NCI-H2196 (cell line): ENCODE results near the gene GNL1.

Experiments
- DNase-seq: peaks from one replicate; lab custom pipeline; 2025; ENCODE audit not compliant: unreplicated experiment; lab: John Stamatoyannopoulos, UW

Gene GNL1

DNA sequence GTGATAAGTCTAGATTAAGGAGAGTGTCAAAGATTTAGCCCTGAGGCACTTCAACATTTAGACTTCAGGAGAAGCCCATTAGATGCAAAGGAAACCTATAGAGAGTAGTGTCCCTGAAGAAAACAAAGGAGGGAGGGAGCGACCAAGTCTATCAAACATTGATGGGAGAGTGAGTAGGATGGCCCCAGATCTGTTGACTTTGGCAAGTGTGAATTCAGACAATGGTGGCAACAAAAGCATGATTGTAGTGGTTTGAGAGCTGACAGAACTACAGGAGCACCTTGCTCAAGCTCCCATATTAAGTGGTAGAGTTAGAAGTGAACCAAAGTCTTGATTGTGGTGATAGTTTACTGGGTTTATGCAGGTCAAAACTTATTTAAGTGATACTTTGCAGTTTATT is 14.0 kb upstream of the GNL1 start:
- no peak for DNase-seq

DNA sequence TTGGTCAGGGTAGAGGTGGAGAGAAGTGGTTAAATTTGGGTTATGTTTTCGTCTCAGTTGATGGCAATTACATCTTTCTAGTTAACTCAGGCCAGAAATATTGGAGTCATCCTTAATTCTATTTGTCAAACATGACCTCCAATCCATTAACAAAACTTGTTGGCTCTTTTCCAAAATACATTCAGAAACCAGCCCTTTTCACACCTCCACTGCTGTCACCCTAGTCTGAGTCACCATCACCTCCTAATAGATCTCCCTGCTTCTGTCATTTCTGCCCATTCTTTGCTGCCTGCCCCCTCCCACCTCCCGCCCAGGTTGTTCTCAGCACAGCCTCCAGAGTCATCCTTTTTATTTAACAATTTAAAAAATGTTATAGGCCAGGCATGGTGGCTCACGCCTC is 12.0 kb upstream of the GNL1 start:
- DNase-seq, result no peak

GRCh38 chr6:30565772-30566171 is 9.5 kb upstream of the GNL1 start:
- no peak for DNase-seq

DNA sequence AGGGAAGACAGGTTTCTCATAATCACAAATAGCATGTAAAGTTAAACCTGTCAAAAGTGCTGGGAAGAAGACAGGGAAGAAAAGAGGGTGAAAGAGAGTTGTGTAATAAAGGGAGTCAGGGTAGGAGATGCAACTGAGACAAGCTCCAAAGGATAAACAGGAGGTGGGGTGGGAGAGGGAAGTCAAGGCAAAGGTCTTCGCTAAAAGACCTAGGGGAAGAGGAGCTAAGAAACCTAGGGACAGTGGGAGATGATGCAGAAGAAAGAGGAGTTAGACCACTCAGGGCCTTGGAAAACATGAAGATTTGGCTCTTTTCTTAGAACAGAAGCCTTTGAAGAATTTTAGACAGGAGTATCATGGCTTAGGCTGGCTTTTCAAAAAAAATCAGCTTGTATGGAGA is 7.8 kb upstream of the GNL1 start:
- DNase-seq, result no peak

GRCh38 chr6:30562470-30563425 is 6.5 kb upstream of the GNL1 start:
- DNase-seq, result no peak

DNA sequence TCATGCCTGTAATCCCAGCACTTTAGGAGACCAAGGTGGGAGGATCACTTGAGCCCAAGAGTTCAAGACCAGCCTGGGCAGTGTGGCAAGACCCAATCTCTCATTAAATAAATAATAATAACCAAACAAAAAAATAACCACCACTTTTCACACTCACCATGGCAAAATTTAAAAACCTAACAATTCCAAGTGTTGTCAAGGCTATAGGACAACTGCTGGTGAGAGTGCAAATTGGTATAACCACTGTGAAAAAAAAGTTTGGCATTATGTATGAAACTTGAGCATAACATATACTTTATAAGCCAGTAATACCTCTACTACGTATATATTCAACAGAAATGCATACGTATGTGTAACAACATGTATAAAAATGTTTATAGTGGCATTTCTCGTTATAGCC is 4.6 kb upstream of the GNL1 start:
- no peak for DNase-seq

DNA sequence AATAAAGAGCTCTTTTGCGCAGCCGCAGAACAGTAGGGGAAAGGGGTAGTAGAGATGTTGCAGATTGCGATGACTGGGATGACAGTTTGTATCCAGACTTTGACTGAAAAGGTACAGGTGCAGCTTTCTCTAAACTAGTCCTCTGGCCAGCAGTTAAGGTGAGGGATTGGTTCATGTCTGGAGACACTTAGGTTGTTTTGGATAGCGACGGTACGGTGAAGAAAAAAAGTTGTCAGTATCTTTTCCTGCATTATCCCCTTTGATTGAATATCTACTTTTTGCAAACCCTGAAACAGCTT is 1.3 kb upstream of the GNL1 start:
- no peak for DNase-seq

DNA sequence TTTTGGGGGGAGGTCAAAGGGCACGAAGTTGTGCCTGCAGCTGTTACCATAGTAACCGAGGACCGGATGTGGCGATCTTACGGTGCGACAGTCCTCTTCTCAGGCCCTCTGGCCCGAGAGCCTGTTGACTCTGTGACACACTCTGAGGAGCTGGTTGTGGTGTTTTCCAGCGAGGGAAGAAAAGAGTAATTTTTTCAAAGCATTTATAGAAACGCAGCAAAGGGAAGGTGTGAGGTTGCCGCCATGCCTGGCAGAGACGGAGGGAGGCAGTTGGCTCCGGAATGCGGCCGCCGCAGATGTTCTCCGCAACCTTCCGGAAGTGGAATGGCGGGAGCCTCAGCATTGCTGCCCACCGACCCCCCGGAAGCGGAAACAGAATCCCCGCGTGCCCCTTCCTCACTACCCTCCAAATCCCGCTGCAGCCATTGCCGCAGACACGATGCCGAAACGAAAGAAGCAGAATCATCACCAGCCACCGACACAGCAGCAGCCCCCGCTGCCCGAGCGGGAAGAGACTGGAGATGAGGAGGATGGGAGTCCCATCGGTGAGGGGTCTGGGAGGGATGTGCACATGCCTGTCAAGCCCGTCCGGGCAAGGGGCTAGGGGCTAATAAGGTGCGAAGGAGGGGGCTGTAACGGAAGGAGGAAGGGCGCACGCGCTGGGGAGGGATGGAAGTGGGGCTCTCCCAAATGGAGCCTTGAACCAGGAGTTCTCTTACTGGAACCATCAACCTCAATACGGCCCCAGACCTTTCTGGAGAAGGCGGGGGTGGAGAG is 805 bp upstream of the GNL1 start, which contains the start of gene PRR3:
PRR3 (plus strand) TSS at position 390 of the 777 bp plus-strand sequence; CDS start at position 440, 50 bp downstream.
- peak; percentile 94 for DNase-seq

DNA sequence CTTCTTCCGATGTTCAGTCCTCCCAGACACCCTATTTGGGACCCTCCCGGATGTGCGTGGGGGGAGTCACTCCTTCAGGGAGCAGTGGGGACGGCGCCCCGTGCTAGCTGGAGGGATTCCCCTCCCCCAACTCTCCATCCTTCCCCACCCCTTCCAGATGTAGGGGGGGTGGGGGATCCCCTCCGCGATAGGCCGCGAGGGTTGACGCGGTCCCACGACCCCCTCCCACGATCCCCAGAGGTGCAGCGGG is 548 bp downstream of the GNL1 start:
- DNase-seq, result no peak

- DNase-seq, result no peak
These were observed 1.1 kb downstream of the GNL1 start for GRCh38 chr6:30554962-30555815.

DNA sequence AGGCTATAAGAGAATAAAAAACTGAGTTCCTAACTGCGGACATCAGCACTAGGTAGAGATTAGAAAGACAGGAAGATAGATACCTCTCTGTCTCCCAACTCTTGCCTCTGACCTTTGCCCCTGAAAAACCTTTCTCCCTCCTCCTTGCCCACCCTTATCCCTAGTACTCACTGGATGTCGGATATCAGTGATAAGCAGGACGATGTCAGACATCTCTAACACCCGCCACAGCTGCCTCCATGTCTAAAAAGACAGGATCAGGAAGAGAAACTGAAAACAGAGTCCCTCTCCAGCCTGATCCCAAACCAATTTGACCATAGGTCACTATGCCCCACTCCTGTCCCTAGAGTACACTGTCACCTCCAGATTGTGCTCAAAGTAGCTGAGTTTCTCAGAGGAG is 1.9 kb downstream of the GNL1 start:
- DNase-seq, result no peak

DNA sequence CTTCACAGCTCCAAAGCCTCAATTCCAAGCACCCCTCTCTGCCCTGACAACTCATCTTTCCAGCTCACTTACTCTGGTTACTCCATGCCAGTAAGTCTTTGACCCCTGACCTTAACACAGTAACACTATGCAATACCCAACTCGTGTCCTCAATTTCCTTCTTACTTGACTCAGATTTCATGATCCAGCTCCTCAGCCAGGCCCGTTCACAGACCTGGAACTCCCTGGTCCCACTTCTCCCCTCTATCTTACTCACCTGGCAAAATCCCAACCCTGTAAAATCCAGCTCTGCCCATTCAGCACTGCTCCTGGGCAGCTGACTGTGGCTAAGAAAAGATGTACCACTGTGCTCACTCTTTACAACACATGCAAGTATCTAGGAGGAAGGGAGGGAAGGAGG is 7.9 kb downstream of the GNL1 start:
- DNase-seq, result no peak

GRCh38 chr6:30547454-30547853 is 8.8 kb downstream of the GNL1 start:
- no peak for DNase-seq

DNA sequence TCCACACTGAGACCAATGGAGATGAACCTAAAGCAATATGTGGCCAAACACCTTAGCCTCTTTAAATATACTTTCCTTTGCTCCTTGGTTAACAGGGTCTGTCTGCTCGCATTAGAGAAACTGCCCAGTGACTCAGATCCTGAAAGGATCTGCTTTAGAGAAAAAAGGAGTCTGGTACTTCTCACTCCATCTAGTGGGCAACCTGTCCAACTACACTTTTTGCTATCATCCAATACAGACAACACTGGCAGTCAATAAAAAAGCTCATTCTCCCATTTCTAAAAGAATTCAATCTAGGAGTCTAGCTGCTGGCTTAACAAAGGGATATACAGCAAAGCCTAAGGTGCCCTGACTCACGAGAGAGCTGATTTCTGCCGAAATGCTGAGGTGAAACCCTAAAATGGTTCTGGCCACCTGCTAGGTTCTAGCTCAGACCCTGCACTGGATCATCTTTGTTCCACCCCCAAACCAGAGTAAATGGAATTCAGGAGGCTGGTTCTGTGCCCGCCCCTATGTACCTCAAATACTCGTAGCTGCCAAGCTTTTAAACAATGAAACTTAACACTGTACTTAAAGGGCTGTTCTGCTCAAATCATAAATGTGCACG is 11.5 kb downstream of the GNL1 start:
- DNase-seq, result peak; percentile 57

DNA sequence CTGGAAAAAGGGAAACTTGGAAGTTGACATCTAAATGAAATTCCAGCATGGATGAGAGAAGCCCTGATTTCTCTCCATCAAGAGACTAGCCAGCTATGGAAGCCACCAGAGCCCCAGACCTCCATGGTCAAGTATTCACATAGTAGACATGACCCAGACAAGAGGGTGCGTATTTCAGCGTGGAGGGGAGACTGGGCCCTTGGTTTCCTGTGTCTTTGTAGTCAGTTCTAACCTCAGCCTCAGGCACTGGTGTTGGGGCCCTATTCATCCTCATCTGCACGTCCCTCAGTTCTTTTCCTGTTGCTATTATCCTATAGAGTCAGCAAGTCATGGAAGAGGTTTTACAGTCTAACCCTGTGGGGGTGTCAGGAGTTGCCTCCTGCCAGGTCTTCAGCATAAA is 12.5 kb downstream of the GNL1 start:
- DNase-seq, result no peak

DNA sequence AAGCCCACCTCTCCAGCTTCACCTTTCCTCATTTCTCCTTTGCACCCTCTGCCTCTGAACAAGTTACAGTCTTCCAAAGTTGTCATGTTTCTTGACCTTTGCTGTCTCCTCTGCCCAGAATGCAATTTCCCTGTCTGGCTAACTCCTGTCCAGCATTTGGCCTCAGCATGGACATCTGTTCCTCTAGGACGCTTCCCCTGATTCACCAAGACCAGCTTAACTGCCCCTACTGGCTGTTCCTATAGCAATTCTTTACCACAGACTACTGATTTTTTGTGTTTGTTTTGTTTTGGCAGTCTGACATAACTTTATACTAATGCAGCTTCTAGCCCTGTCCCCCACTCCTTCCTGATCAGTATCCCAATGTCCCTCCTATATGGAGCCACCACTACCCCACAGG is 13.4 kb downstream of the GNL1 start:
- DNase-seq, result no peak

DNA sequence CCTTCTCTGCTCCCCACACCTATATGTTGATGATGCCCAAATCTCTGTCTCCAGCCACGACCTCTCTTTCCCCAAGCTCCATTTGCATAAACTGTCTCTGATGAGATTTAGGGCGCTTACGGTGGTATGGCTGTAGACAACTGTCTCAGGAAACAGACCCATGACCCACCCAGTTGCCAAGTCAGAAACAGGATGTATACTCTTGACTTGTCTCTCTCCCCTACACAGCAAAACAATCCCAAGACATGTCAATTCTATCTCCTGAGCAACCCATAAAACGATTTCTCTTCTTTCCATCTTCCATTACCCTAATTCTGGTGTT is 13.9 kb downstream of the GNL1 start:
- DNase-seq, result no peak

DNA sequence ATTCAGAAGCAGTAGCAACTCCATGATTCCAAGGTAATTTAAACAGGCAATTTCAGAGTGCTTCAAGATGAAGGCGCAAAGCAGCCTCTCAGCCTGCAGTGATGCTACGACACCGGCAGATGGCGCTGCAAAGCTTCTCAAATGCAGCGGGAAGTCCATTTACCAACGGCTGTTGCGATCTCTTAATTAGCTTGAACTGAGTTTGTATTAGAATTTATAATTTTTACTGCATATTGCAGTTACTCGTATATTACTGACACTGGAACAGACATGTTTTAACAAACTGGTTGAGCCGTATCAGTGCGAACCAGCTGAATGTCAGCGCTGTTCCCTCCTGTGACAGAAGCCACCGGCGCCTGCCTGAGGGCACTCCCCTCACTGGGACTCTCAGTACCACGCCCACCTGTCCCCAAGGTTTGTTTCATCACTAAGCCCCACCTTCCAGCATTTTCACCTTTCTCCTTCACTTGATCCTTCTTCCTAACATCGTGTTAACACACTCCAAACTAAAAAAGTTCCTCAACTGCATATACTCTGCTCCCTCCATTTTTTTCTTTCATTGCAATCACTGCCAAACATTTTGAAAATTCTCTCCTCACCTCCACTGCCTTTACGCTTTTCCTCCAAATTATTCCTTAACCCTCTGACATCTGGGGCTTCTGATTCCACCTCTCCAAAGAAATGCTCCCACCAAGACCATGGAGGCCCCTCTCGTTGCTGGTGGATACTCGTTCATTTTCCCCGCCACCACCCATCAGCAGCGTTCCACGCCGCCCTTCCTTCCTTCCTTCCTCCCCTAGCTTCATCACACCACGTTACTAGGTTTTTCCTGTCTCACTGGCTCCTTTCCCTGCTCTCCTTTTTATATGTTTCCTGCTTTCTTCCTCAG is 14.5 kb downstream of the GNL1 start:
- DNase-seq, result peak; percentile 86

GRCh38 chr6:30537931-30538330 is 18.4 kb downstream of the GNL1 start:
- DNase-seq, result no peak
